Vagina (tissue), 2 donors: ENCODE measurements around the gene TMEM255B.
"Not testable (repeated sequence)": the region's sequence is repeated elsewhere in the genome, so short reads cannot be mapped to it uniquely, and the experiment has no call there.

Experiments used
- POLR2A ChIP-seq, 2 donors: fragments of 450-650 bp; IDR thresholded peaks; one replicate each; pipeline ENCODE4 v1.6.1; 2017; ENCODE audit warnings: antibody characterized with exemption in 2 of 2, mild to moderate bottlenecking in 2 of 2, moderate library complexity in 2 of 2
- TF ChIP-seq, protein P1 (sequence below), 3 experiments: fragments of 450-650 bp in 2 of 3; fragments of 200-600 bp in 1 of 3; sonication (generic) in 1 of 3; IDR thresholded peaks; one replicate each; pipeline ENCODE4 v1.5.1; 2017 to 2019; ENCODE audit warnings: antibody characterized with exemption in 3 of 3, mild to moderate bottlenecking in 2 of 3, moderate library complexity in 2 of 3

GRCh38 chr13:113725329-113726105 lies 33.5 kb upstream of the TMEM255B start:
- TF ChIP-seq, protein P1, sequence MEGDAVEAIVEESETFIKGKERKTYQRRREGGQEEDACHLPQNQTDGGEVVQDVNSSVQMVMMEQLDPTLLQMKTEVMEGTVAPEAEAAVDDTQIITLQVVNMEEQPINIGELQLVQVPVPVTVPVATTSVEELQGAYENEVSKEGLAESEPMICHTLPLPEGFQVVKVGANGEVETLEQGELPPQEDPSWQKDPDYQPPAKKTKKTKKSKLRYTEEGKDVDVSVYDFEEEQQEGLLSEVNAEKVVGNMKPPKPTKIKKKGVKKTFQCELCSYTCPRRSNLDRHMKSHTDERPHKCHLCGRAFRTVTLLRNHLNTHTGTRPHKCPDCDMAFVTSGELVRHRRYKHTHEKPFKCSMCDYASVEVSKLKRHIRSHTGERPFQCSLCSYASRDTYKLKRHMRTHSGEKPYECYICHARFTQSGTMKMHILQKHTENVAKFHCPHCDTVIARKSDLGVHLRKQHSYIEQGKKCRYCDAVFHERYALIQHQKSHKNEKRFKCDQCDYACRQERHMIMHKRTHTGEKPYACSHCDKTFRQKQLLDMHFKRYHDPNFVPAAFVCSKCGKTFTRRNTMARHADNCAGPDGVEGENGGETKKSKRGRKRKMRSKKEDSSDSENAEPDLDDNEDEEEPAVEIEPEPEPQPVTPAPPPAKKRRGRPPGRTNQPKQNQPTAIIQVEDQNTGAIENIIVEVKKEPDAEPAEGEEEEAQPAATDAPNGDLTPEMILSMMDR (IDR thresholded peaks at IDR 0.05): not testable (repeated sequence)
- not testable (repeated sequence) for TF ChIP-seq POLR2A (IDR thresholded peaks at IDR 0.05)
